ENCODE data around the gene B4GALNT3.

Gene B4GALNT3

GRCh38 chr12:530821-531220 lies 71.1 kb downstream of the B4GALNT3 start:
- peaks cover 6 to 10% of the 10 kb centered on the region in 2 donors for H3K9me3 ChIP-seq (ENCODE audit: control insufficient read depth in 1 of 2, low read length in 2 of 2)
- no peak overlapping the region for H3K27ac ChIP-seq (ENCODE audit: low read length)
- no peaks in the 10 kb centered on the region for H3K27me3 ChIP-seq (ENCODE audit: low read depth, low read length)
- H3K4me3 ChIP-seq (ENCODE audit: low read depth in 1 of 2, low read length in 2 of 2) = no peak overlapping the region
- H3K4me1 ChIP-seq (ENCODE audit: control insufficient read depth in 1 of 2, insufficient read depth in 2 of 2, low read length in 2 of 2) = no peaks in the 10 kb centered on the region
- no peaks in the 10 kb centered on the region for H3K36me3 ChIP-seq (ENCODE audit: control insufficient read depth in 1 of 2, insufficient read depth in 2 of 2, low read length in 2 of 2)

- no peaks in the 10 kb centered on the region for H3K27me3 ChIP-seq (ENCODE audit: low read depth, low read length)
- no peaks in the 10 kb centered on the region for H3K36me3 ChIP-seq (ENCODE audit: control insufficient read depth in 1 of 2, insufficient read depth in 2 of 2, low read length in 2 of 2)
- H3K9me3 ChIP-seq (ENCODE audit: control insufficient read depth in 1 of 2, low read length in 2 of 2) = peaks cover 6 to 10% of the 10 kb centered on the region in 2 donors
- no peak overlapping the region for H3K27ac ChIP-seq (ENCODE audit: low read length)
- no peak overlapping the region for H3K4me3 ChIP-seq (ENCODE audit: low read depth in 1 of 2, low read length in 2 of 2)
- no peaks in the 10 kb centered on the region for H3K4me1 ChIP-seq (ENCODE audit: control insufficient read depth in 1 of 2, insufficient read depth in 2 of 2, low read length in 2 of 2)
Measured at GRCh38 chr12:531951-532585, 72.3 kb downstream of the B4GALNT3 start.

GRCh38 chr12:532908-533565 lies 73.3 kb downstream of the B4GALNT3 start:
- Histone ChIP-seq H3K27ac (ENCODE audit: low read length) (no peak overlapping the region), H3K36me3 (ENCODE audit: control insufficient read depth in 1 of 2, insufficient read depth in 2 of 2, low read length in 2 of 2) (no peaks in the 10 kb centered on the region), H3K4me3 (ENCODE audit: low read depth in 1 of 2, low read length in 2 of 2) (no peak overlapping the region), H3K4me1 (ENCODE audit: control insufficient read depth in 1 of 2, insufficient read depth in 2 of 2, low read length in 2 of 2) (no peaks in the 10 kb centered on the region), H3K9me3 (ENCODE audit: control insufficient read depth in 1 of 2, low read length in 2 of 2) (peaks cover 6 to 10% of the 10 kb centered on the region in 2 donors), H3K27me3 (ENCODE audit: low read depth, low read length) (no peaks in the 10 kb centered on the region)

- no peaks in the 10 kb centered on the region for H3K4me1 ChIP-seq (ENCODE audit: control insufficient read depth in 1 of 2, insufficient read depth in 2 of 2, low read length in 2 of 2)
- no peak overlapping the region for H3K4me3 ChIP-seq (ENCODE audit: low read depth in 1 of 2, low read length in 2 of 2)
- H3K9me3 ChIP-seq (ENCODE audit: control insufficient read depth in 1 of 2, low read length in 2 of 2) = peaks cover 6 to 10% of the 10 kb centered on the region in 2 donors
- no peaks in the 10 kb centered on the region for H3K36me3 ChIP-seq (ENCODE audit: control insufficient read depth in 1 of 2, insufficient read depth in 2 of 2, low read length in 2 of 2)
- no peak overlapping the region for H3K27ac ChIP-seq (ENCODE audit: low read length)
- no peaks in the 10 kb centered on the region for H3K27me3 ChIP-seq (ENCODE audit: low read depth, low read length)
Measured at GRCh38 chr12:533718-534117, 74.0 kb downstream of the B4GALNT3 start.

GRCh38 chr12:534216-534615 lies 74.5 kb downstream of the B4GALNT3 start:
- H3K36me3 ChIP-seq (ENCODE audit: control insufficient read depth in 1 of 2, insufficient read depth in 2 of 2, low read length in 2 of 2) = no peaks in the 10 kb centered on the region
- H3K9me3 ChIP-seq (ENCODE audit: control insufficient read depth in 1 of 2, low read length in 2 of 2) = peaks cover 6 to 10% of the 10 kb centered on the region in 2 donors
- H3K4me1 ChIP-seq (ENCODE audit: control insufficient read depth in 1 of 2, insufficient read depth in 2 of 2, low read length in 2 of 2) = no peaks in the 10 kb centered on the region
- H3K27ac ChIP-seq (ENCODE audit: low read length) = no peak overlapping the region
- no peak overlapping the region for H3K4me3 ChIP-seq (ENCODE audit: low read depth in 1 of 2, low read length in 2 of 2)
- no peaks in the 10 kb centered on the region for H3K27me3 ChIP-seq (ENCODE audit: low read depth, low read length)

GRCh38 chr12:535396-535795 lies 75.7 kb downstream of the B4GALNT3 start:
- Histone ChIP-seq H3K27me3 (ENCODE audit: low read depth, low read length) (no peaks in the 10 kb centered on the region), H3K4me1 (ENCODE audit: control insufficient read depth in 1 of 2, insufficient read depth in 2 of 2, low read length in 2 of 2) (no peaks in the 10 kb centered on the region), H3K9me3 (ENCODE audit: control insufficient read depth in 1 of 2, low read length in 2 of 2) (peaks cover 6 to 10% of the 10 kb centered on the region in 2 donors), H3K4me3 (ENCODE audit: low read depth in 1 of 2, low read length in 2 of 2) (no peak overlapping the region), H3K36me3 (ENCODE audit: control insufficient read depth in 1 of 2, insufficient read depth in 2 of 2, low read length in 2 of 2) (no peaks in the 10 kb centered on the region), H3K27ac (ENCODE audit: low read length) (no peak overlapping the region)

- H3K4me1 ChIP-seq (ENCODE audit: control insufficient read depth in 1 of 2, insufficient read depth in 2 of 2, low read length in 2 of 2) = no peaks in the 10 kb centered on the region
- no peak overlapping the region for H3K4me3 ChIP-seq (ENCODE audit: low read depth in 1 of 2, low read length in 2 of 2)
- peaks cover 6 to 10% of the 10 kb centered on the region in 2 donors for H3K9me3 ChIP-seq (ENCODE audit: control insufficient read depth in 1 of 2, low read length in 2 of 2)
- H3K27ac ChIP-seq (ENCODE audit: low read length) = no peak overlapping the region
- H3K27me3 ChIP-seq (ENCODE audit: low read depth, low read length) = no peaks in the 10 kb centered on the region
- no peaks in the 10 kb centered on the region for H3K36me3 ChIP-seq (ENCODE audit: control insufficient read depth in 1 of 2, insufficient read depth in 2 of 2, low read length in 2 of 2)
Measured at GRCh38 chr12:536751-537245, 77.1 kb downstream of the B4GALNT3 start.

- no peaks in the 10 kb centered on the region for H3K27me3 ChIP-seq (ENCODE audit: low read depth, low read length)
- no peak overlapping the region for H3K27ac ChIP-seq (ENCODE audit: low read length)
- no peak overlapping the region for H3K4me3 ChIP-seq (ENCODE audit: low read depth in 1 of 2, low read length in 2 of 2)
- no peaks in the 10 kb centered on the region for H3K36me3 ChIP-seq (ENCODE audit: control insufficient read depth in 1 of 2, insufficient read depth in 2 of 2, low read length in 2 of 2)
- H3K9me3 ChIP-seq (ENCODE audit: control insufficient read depth in 1 of 2, low read length in 2 of 2) = no peaks in the 10 kb centered on the region
- H3K4me1 ChIP-seq (ENCODE audit: control insufficient read depth in 1 of 2, insufficient read depth in 2 of 2, low read length in 2 of 2) = no peaks in the 10 kb centered on the region
Measured at GRCh38 chr12:537772-538171, 78.0 kb downstream of the B4GALNT3 start.

- Histone ChIP-seq H3K4me3 (ENCODE audit: low read depth in 1 of 2, low read length in 2 of 2) (no peak overlapping the region), H3K27ac (ENCODE audit: low read length) (peak overlapping the region; percentile 51), H3K27me3 (ENCODE audit: low read depth, low read length) (no peaks in the 10 kb centered on the region), H3K9me3 (ENCODE audit: control insufficient read depth in 1 of 2, low read length in 2 of 2) (no peaks in the 10 kb centered on the region), H3K36me3 (ENCODE audit: control insufficient read depth in 1 of 2, insufficient read depth in 2 of 2, low read length in 2 of 2) (no peaks in the 10 kb centered on the region), H3K4me1 (ENCODE audit: control insufficient read depth in 1 of 2, insufficient read depth in 2 of 2, low read length in 2 of 2) (no peaks in the 10 kb centered on the region)
Measured at GRCh38 chr12:538731-539539, 79.2 kb downstream of the B4GALNT3 start.

GRCh38 chr12:539540-540310 lies 80.0 kb downstream of the B4GALNT3 start:
- Histone ChIP-seq H3K4me3 (ENCODE audit: low read depth in 1 of 2, low read length in 2 of 2) (no peak overlapping the region), H3K4me1 (ENCODE audit: control insufficient read depth in 1 of 2, insufficient read depth in 2 of 2, low read length in 2 of 2) (no peaks in the 10 kb centered on the region), H3K27me3 (ENCODE audit: low read depth, low read length) (no peaks in the 10 kb centered on the region), H3K36me3 (ENCODE audit: control insufficient read depth in 1 of 2, insufficient read depth in 2 of 2, low read length in 2 of 2) (no peaks in the 10 kb centered on the region), H3K9me3 (ENCODE audit: control insufficient read depth in 1 of 2, low read length in 2 of 2) (no peaks in the 10 kb centered on the region), H3K27ac (ENCODE audit: low read length) (peak overlapping the region; percentile 51)
